Tibial artery (tissue), 4 donors: ENCODE results near the gene CRISP2.

Experiments used
- DNase-seq, 2 donors: peaks; one replicate each; pipeline ENCODE4 v3.0.0-alpha.2; 2019
- H3K27ac ChIP-seq, 2 donors: fragments of 200-600 bp; sonication (generic) in 1 of 2; 1 replicate in 1 of 2; 2 replicates in 1 of 2; pipeline ENCODE4 v1.5.1; 2018 to 2019; ENCODE audit warnings: mild to moderate bottlenecking in 1 of 2
- H3K27me3 ChIP-seq, 2 donors: fragments of 200-600 bp; sonication (generic) in 1 of 2; one replicate each; pipeline versions ENCODE4 v1.5.1 to v1.6.0; 2016 to 2019
- H3K36me3 ChIP-seq, 3 donors: fragments of 200-600 bp; sonication (generic) in 2 of 3; one replicate each; pipeline ENCODE4 v1.5.1; 2016 to 2019; ENCODE audit warnings: mild to moderate bottlenecking in 2 of 3
- H3K4me1 ChIP-seq, 4 donors: fragments of 200-600 bp; sonication (generic) in 2 of 4; 1 replicate in 3 of 4; 2 replicates in 1 of 4; pipeline ENCODE4 v1.5.1; 2016 to 2019
- H3K4me3 ChIP-seq, 2 donors: fragments of 200-600 bp; sonication (generic) in 1 of 2; 1 replicate in 1 of 2; 2 replicates in 1 of 2; pipeline ENCODE4 v1.5.1; 2018 to 2019; ENCODE audit warnings: mild to moderate bottlenecking in 2 of 2
- H3K9me3 ChIP-seq, 3 donors: fragments of 200-600 bp; sonication (generic) in 1 of 3; one replicate each; pipeline ENCODE4 v1.5.1; 2016 to 2019
- intact Hi-C: fragments of 100-400 bp; cut with DNase I; formaldehyde crosslinking; loops from one replicate; pipeline ENCODE4 v1.15.0; 2023; ENCODE audit warnings: low total_unique reads
- TF ChIP-seq, protein P1 (sequence below), 2 experiments: fragments of 200-600 bp in 1 of 2; fragments of 450-650 bp in 1 of 2; IDR thresholded peaks; one replicate each; pipeline ENCODE4 v1.5.1; 2017 to 2019; ENCODE audit warnings: antibody characterized with exemption in 2 of 2, mild to moderate bottlenecking in 1 of 2, moderate library complexity in 1 of 2

CRISP2 gene

DNA sequence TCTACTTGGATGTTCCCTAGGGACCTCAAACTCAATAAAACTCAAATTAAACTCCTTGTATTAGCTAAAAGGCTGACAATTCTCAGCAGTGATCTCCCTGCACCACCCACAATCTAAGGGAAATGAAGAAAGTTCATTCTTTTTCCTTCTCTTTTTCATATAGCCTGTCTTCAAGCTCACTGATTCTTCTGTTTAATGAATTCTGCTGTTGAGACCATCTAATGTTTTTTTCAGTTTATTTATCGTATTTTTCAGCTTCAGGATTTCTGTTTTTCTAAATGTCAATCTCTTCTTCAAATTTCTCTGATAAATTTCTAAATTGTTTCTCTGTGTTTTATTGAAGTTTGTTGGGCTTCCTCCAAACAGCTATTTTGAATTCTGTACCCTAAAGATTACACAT lies 19.8 kb downstream of the CRISP2 start:
- H3K4me3 ChIP-seq, result no peak overlapping the region
- H3K27me3 ChIP-seq, result no peaks in the 10 kb centered on the region
- DNase-seq, result no peak
- TF ChIP-seq, protein P1, sequence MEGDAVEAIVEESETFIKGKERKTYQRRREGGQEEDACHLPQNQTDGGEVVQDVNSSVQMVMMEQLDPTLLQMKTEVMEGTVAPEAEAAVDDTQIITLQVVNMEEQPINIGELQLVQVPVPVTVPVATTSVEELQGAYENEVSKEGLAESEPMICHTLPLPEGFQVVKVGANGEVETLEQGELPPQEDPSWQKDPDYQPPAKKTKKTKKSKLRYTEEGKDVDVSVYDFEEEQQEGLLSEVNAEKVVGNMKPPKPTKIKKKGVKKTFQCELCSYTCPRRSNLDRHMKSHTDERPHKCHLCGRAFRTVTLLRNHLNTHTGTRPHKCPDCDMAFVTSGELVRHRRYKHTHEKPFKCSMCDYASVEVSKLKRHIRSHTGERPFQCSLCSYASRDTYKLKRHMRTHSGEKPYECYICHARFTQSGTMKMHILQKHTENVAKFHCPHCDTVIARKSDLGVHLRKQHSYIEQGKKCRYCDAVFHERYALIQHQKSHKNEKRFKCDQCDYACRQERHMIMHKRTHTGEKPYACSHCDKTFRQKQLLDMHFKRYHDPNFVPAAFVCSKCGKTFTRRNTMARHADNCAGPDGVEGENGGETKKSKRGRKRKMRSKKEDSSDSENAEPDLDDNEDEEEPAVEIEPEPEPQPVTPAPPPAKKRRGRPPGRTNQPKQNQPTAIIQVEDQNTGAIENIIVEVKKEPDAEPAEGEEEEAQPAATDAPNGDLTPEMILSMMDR (IDR thresholded peaks at IDR 0.05), result no peak
- H3K27ac ChIP-seq, result no peak overlapping the region
- peaks cover 0 to 9% (median 4%) of the 10 kb centered on the region in 3 donors for H3K9me3 ChIP-seq
- intact Hi-C loops, result no loop called here
- no peaks in the 10 kb centered on the region for H3K36me3 ChIP-seq
- no peaks in the 10 kb centered on the region for H3K4me1 ChIP-seq

DNA sequence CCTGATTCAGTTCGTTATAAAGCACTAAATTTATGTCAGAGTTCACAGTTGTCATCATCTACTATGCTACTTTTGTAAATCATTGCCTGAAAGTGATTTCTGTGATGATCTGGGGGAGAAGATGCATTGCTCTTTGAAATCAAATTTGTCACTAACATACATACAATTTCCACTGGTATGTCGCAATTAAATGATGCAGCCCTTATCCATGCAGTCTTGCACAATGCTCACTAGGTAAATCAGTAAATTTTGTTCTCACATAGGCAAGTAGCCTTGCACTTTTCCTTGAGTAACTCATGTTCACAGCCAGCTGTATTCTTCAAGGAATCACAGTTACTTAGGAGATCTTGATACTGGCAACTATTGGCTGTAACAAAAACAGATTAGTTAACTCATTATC lies 20.8 kb downstream of the CRISP2 start:
- H3K4me1 ChIP-seq, result no peaks in the 10 kb centered on the region
- H3K36me3 ChIP-seq, result no peaks in the 10 kb centered on the region
- intact Hi-C loops, result no loop called here
- no peaks in the 10 kb centered on the region for H3K27me3 ChIP-seq
- no peak overlapping the region for H3K27ac ChIP-seq
- DNase-seq, result no peak
- TF ChIP-seq, protein P1 (IDR thresholded peaks at IDR 0.05), result no peak
- no peak overlapping the region for H3K4me3 ChIP-seq
- H3K9me3 ChIP-seq, result peaks cover 0 to 9% (median 4%) of the 10 kb centered on the region in 3 donors

DNA sequence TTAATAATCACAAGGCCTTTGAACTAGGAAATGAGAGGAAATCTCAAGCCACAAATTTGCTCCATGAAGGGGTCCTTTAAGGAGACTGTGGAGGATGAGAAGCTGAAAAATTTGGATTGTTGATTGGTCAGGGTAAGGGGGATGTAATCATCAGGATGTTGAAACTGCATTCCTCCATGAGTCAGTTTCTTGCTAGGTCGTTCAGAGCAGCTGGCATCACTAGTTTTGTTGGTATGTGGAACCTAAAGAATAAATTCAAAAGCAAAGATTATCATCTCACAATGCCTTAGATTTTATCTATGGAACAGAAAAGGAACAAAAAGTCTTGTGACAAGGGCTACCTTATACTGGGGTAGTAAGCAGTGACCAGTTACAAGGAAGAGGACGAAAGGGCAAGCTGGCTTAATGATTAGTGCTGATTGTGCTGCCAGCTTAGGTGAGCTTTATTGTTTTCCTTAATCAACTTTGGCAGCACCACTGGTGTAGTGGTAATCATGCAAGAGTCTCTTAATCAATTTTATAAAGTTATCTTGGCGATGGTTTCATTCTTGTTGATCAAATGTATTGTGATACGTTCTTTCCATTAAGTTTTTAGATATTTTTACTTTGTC lies 36.6 kb downstream of the CRISP2 start:
- H3K9me3 ChIP-seq, result no peaks in the 10 kb centered on the region
- no peaks in the 10 kb centered on the region for H3K4me1 ChIP-seq
- no peak overlapping the region for H3K27ac ChIP-seq
- no peaks in the 10 kb centered on the region for H3K27me3 ChIP-seq
- H3K4me3 ChIP-seq, result no peak overlapping the region
- H3K36me3 ChIP-seq, result no peaks in the 10 kb centered on the region
- TF ChIP-seq, protein P1 (IDR thresholded peaks at IDR 0.05), result no peak
- DNase-seq, result no peak
- intact Hi-C loops, result no loop called here

DNA sequence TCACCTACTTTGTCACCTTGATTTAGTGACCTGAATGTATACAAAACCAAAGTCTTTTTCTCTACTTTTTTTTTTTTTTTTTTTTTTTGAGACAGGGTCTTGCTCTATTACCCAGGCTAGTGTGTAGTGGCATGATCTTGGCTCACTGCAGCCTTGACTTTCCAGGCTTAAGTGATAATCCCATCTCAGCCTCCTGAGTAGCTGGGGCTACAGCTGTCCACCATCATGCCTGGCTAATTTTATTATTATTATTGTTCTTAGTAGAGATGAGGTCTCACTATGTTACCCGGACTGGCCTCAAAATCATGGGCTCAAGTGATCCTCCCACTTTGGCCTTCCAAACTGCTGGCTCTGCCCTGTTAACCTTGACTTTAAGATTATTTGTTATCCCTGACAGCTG lies 37.5 kb downstream of the CRISP2 start:
- Histone ChIP-seq H3K27me3 (no peaks in the 10 kb centered on the region), H3K36me3 (no peaks in the 10 kb centered on the region), H3K9me3 (no peaks in the 10 kb centered on the region), H3K27ac (no peak overlapping the region), H3K4me3 (no peak overlapping the region), H3K4me1 (no peaks in the 10 kb centered on the region)
- intact Hi-C loops, result no loop called here
- no peak for DNase-seq
- TF ChIP-seq, protein P1 (IDR thresholded peaks at IDR 0.05), result no peak

DNA sequence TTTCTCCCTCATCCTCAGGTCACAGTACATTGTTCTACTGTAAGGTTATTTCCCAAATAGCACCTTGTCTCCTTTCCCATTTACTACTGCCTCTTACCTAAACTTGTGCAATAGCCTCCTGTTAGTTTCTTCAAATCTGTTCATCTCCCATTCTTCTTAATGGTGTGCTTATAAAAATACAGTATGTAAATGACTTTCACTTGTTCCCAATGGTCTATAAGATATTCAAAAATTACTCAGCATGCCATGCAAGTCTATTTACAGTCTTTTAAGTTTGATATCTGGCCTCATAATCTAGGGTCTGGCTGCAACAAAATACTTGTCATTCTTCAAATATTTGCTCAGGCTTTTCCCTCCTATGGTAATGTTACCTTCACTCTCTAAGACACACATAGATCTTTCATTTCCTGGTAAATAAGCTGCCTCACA lies 45.2 kb downstream of the CRISP2 start:
- TF ChIP-seq, protein P1 (IDR thresholded peaks at IDR 0.05), result no peak
- no peak for DNase-seq
- Histone ChIP-seq H3K4me1 (no peaks in the 10 kb centered on the region), H3K36me3 (no peaks in the 10 kb centered on the region), H3K27ac (no peak overlapping the region), H3K9me3 (no peaks in the 10 kb centered on the region), H3K27me3 (no peaks in the 10 kb centered on the region), H3K4me3 (no peak overlapping the region)
- intact Hi-C loops, result no loop called here
